Osteocyte (in vitro differentiated cells): ENCODE results near the gene CTIF. TPM values are rescaled to one million over a fixed set of nuclear protein-coding genes. Genes with fewer than 3 reads are reported as not detected.

Experiments used
- DNase-seq: peaks from one replicate; pipeline ENCODE4 v3.0.0; 2021; ENCODE audit warnings: mixed read lengths; ENCODE audit not compliant: unreplicated experiment; ENCODE audit errors: extremely low spot score
- H3K27ac Mint-ChIP-seq: one replicate; pipeline ENCODE4 v1.8.0; 2021; ENCODE audit warnings: mild to moderate bottlenecking, mixed read lengths; ENCODE audit not compliant: unreplicated experiment
- H3K27me3 Mint-ChIP-seq: one replicate; pipeline ENCODE4 v1.8.0; 2021; ENCODE audit warnings: mixed read lengths; ENCODE audit not compliant: unreplicated experiment
- H3K36me3 Mint-ChIP-seq: one replicate; pipeline ENCODE4 v1.8.0; 2021; ENCODE audit warnings: mixed read lengths; ENCODE audit not compliant: unreplicated experiment
- H3K4me1 Mint-ChIP-seq: one replicate; pipeline ENCODE4 v1.8.0; 2021; ENCODE audit warnings: mixed read lengths; ENCODE audit not compliant: unreplicated experiment
- H3K4me3 Mint-ChIP-seq: one replicate; pipeline ENCODE4 v1.8.0; 2021; ENCODE audit warnings: mild to moderate bottlenecking, moderate library complexity, mixed read lengths; ENCODE audit not compliant: unreplicated experiment
- H3K9me3 Mint-ChIP-seq: one replicate; pipeline ENCODE4 v1.8.0; 2021; ENCODE audit warnings: mixed read lengths; ENCODE audit not compliant: unreplicated experiment
- CTCF ChIP-seq: fragments of 200-600 bp; sonication (generic); IDR thresholded peaks from 2 replicates; pipeline ENCODE4 v1.5.0; 2021; ENCODE audit warnings: antibody characterized with exemption, mild to moderate bottlenecking, moderate library complexity
- total RNA-seq: library from RNA; stranded (reverse); gene quantifications from 2 replicates; pipeline ENCODE4 v1.2.1, GENCODE V29; 2021

The CTIF gene
- total RNA-seq, 1 donor from 2014 or later, result 172 TPM

DNA sequence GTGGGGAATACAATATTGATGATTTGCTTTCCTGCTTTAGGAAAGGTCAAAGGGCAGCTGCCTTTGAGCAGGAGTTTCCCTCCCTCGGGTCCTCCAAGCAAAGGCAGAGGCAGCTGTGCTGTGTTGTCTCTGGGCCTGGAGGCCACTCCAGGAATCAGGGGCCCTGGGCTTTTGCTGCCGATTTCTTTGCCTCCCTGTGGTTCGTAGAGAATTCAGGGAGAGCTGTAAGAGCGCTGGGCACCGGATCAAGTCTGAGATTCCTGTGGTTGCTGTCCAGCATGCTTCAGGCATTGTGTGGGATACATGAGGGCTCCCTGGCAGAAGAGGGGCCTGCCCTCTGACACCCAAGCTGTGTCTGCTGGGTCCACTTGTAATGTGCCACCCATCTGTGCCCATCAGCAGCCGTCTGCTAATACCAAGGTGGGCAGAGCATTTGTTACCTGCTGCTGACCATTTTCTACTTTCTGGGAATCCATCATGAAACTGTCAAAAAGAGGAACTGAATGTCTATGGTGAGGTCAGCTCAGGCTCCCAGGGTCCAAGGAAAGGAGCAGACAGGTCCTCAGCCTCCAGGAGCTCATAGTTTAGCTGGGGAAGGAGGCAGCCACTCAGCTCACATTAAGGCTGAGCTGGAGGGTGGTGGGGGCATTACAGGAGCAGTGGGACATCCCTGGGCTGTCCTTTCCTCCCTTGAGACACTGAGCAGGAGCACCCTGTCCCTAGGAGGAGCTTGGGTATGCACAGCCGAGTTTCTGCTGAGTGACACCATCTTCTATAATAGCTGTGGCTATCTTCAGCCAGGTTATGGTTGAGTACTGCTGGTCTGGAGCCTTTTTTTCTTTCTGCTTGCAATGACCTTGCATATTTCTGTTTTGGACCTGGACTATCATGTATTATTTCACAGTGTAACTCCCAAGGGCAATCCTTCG lies 68.5 kb downstream of the CTIF start:
- H3K27ac Mint-ChIP-seq, result peak overlapping the region; percentile 75
- peaks cover 9% of the 10 kb centered on the region for H3K36me3 Mint-ChIP-seq
- no peaks in the 10 kb centered on the region for H3K27me3 Mint-ChIP-seq
- H3K4me1 Mint-ChIP-seq, result peaks cover 64% of the 10 kb centered on the region
- TF ChIP-seq CTCF, result no peak
- no peaks in the 10 kb centered on the region for H3K9me3 Mint-ChIP-seq
- H3K4me3 Mint-ChIP-seq, result no peak overlapping the region
- DNase-seq, result peak; percentile 89

DNA sequence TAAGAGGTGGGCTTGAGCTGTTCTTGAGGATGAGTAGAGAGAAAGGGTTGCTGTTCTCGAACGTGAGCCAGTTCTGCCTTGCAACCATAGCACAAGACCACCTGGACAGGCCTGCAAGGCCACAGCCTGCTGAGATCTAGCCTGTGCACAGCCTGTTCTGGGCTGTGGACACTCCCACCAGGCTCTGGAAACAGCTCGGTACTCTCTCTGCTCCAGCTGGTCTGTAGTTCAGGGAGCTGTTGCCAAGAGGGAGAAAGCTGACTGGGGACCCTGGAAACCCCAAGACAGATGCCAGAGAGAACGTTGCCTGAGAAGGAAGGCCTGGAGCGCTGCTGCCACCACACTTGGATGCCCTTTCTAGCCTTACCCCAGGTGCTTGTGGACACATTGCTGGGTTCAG lies 69.8 kb downstream of the CTIF start:
- Mint-ChIP-seq H3K4me1 (peaks cover 77% of the 10 kb centered on the region), H3K27ac (no peak overlapping the region), H3K27me3 (no peaks in the 10 kb centered on the region), H3K4me3 (no peak overlapping the region), H3K9me3 (no peaks in the 10 kb centered on the region), H3K36me3 (peaks cover 9% of the 10 kb centered on the region)
- no peak for DNase-seq
- no peak for TF ChIP-seq CTCF

DNA sequence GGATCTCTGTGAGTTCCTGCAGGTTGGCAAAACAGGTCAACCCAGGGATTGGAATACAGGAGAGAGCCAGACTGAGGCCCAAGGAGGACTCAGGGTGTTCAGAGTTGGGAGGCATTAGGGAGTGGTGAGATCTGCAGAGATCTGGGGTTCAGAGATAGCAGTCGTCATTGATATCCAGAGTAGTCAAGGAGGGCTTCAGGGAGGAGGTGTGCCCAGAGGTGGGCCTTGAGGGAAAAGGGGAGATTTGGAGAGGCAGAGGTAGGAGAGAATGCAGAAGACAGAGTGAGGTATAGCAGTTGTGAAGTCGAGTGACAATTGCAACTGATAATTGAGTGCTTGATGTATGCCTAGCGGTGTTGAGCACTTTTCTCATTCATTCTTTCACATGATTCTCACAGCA lies 70.3 kb downstream of the CTIF start:
- no peak for TF ChIP-seq CTCF
- no peaks in the 10 kb centered on the region for H3K27me3 Mint-ChIP-seq
- peaks cover 82% of the 10 kb centered on the region for H3K4me1 Mint-ChIP-seq
- DNase-seq, result no peak
- H3K9me3 Mint-ChIP-seq, result no peaks in the 10 kb centered on the region
- H3K4me3 Mint-ChIP-seq, result no peak overlapping the region
- H3K27ac Mint-ChIP-seq, result no peak overlapping the region
- peaks cover 9% of the 10 kb centered on the region for H3K36me3 Mint-ChIP-seq

GRCh38 chr18:48609820-48610815 lies 71.3 kb downstream of the CTIF start:
- no peaks in the 10 kb centered on the region for H3K9me3 Mint-ChIP-seq
- no peak for TF ChIP-seq CTCF
- H3K27me3 Mint-ChIP-seq, result no peaks in the 10 kb centered on the region
- H3K27ac Mint-ChIP-seq, result peak overlapping the region; percentile 44
- peaks cover 89% of the 10 kb centered on the region for H3K4me1 Mint-ChIP-seq
- H3K4me3 Mint-ChIP-seq, result no peak overlapping the region
- H3K36me3 Mint-ChIP-seq, result peaks cover 9% of the 10 kb centered on the region
- no peak for DNase-seq
